ENCODE measurements around the gene FOXJ1.

The FOXJ1 gene

DNA sequence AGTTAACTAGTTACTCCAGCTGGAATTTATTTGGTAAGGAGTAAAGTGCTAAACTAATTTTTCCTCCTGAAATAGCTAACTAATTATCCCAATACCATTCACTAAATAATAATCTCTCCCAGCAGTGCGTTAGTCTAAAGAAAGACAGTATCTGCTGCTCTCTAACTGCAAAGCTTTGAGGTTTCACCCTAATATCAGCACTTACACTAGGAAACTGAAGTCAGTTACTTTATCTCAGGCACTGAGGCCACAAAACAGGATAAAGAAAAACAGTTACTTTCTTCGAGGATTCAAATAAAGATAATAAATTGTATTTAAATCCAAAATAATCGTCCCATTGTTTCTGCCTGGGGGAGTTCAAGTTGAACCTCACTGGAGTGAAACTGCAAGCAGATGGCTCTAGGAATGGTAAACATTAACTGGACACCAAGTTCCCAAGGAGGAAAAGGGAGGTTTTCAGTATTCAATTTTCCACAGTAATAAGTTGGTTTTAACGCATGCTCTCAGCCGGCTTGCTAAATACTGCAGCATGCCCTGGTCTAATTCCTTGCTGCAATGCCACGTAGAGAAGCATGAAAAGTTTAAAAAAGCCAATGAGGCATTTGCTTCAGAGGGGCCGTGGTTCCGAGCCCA is 20.0 kb upstream of the FOXJ1 start:
- no peak for DNase-seq

DNA sequence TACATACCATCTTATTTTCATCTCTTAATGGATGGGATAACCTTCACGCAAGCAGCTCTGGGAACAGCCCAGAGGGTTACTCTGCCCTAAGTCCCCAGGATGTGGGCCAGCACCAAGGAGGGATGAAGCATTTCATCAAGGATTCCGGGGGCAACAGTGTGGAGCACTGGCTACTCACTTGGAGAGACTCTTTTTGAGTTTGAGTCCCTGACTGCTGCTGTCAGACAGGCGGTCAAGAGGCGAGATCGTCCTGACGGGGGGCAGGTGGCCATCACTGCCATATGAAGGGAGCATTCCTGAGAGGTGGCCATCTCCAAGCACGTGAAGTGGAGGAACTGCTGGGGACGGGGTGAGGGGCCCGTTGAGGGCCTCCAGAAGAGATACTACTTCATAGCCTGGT is 18.1 kb upstream of the FOXJ1 start:
- no peak for DNase-seq

DNA sequence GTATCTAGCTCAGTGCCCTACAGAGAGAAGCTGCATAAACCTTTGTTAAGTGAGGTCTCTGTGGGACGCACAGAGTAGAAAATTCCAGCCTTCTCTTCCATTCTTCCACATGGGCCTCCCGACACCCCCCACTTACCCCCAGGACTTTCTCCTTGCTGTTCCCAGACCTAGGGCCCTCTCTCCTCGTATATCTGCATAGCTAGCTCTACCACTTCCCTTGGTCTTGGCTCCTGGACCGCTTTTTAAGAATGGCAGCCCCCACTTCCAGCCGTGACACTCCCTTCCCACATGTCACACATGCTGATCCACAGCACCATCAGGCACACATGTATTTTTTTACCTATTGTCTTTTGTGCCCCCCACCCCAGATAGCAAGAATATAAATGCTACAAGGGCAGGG is 16.7 kb upstream of the FOXJ1 start:
- DNase-seq = no peak

DNA sequence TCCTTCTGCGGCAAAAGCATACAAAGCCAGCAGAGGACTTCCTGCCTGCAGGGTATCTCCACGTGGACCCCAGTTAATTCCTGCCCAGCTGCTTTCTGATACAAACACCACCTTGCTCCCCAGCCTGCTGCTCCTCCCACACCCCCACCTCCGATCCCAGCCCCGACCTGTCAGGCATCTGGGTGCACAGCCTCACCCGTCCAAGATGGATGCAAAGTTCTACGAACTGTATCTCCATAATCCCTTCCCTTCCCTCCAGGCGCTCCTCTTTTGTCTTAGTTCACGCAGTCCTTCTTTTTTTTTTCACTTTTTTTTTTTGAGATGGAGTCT is 15.6 kb upstream of the FOXJ1 start:
- DNase-seq = no peak

DNA sequence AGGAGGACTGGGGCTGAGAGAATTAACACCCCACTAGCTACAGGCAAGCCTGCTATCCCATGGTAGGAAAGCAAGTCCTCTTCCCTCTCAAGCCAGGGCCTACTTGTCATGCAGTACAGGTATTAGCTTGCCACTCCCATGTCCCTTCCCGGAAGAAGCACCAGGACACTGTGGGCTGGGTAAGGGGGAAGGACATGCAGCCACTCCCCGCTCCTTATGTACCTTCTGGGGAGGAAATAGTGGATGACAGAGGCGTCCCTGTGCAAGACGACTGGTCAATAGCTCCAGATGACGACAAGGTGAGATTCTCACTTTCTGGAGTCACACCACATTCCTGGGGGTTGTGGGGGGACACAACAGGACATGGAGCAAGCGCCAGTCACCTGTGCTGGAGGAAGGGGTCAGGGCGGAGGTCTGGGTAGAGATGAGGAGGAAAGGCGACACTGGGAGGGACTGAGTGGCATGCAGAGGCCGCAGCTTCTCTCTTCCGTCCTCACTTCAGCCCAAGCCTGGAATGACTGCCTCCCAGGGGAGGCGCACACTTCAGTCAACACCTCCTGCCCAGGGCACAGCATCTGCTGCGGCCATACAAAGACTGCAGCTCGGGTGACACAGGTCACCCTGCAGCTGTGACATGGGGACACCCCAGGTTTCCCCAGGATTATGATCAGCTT is 15.1 kb upstream of the FOXJ1 start:
- no peak for DNase-seq

DNA sequence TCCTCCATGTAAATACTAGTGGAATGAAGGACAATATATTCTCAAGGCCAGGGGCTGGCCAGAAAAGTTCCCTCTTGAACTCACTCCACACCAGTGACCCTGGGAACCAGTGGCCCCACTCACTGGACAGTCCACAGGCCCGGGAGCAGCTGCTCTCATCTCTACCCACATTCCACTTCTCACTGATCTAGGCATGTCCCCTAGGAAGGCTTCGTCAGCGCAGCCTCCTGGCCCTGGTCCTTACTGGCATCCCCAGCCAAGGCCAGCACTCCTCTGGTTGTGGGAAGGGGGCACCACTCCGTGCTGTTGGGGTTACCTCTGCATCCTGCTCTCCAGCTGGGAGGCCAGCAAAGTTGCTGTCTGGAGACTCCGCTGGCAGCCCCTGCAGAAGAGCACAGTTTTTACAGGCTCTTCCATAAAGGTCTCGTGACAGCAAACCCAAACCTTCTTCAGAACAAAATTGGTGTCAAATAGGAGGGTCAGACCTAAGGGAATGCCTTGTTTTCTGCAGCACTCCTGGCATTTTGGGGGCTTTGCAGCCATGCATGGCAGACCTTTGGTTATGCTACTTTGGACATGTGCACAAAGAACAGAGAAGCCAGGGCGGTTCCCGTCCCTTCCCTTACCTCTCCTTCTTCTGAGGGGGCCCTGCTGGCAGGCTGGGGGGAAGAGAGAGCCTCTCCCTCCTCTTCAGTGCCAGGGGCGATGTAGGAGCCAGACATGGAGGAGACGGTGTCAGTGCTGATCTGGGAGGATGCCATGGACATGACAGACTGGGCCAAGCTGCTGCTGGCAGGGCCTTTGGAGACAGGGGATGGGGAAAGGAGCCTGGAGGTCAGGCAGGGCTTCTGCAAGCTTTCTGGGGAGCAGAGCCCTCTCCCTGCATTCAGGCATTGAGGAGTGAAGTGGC is 14.1 kb upstream of the FOXJ1 start:
- DNase-seq = no peak

DNA sequence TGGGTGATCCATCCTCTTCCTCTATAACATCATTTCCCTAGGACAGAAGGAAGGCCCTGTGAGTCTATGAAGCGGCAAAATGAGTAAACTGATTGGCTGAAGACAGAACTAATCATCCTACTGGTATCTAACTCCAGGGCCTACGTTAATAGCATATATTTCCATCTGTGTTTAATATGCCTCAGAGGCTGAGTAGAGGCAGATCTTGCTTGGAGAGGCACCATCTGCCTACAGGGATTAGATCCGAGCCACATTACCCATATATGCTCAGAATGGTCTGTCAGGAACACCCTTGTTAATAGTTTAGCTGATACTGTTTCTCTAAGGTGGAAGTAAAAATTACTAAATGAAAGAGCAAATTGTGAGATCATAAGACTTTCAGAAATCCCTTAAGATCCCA is 13.2 kb upstream of the FOXJ1 start:
- no peak for DNase-seq

GRCh38 chr17:76153640-76154039 is 12.6 kb upstream of the FOXJ1 start:
- DNase-seq = no peak

DNA sequence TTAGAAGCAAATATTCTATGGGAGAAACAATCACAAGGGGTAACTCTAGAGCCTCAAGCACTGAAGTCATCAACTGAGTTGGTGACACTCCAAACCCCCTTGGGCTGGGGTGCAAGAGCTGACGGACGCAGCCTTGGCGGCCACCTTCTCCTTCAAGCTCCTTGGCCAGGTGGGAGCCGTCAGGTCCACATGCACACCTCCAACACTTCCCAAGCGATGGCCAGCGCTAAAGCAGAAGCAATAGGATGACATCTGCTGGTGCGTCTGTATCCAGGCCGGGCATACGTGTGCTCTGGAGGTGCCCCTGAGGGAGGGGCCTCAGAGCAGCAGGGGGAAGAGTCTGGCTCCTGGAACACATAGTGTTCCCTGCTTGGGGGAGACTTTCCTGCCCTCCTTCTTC is 12.2 kb upstream of the FOXJ1 start:
- no peak for DNase-seq

DNA sequence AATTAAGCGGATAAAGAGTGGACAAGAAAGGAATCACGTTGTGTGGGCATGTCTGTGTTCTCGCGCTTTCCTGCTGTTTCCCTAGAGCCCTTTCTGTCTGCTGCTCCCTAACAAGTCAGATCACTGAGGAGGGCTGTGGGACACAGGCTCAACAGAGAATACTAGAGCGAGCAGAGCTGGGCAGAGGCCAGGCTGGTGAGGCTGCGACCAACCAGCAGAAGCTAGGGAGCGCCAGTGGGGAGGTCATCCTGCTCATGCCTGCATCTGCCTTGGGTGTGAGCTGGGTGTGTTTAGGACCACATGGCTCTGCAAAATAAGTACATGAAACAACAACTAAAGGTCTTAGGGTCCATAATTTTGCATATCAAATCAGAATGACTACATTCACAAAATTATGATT is 11.5 kb upstream of the FOXJ1 start:
- no peak for DNase-seq

DNA sequence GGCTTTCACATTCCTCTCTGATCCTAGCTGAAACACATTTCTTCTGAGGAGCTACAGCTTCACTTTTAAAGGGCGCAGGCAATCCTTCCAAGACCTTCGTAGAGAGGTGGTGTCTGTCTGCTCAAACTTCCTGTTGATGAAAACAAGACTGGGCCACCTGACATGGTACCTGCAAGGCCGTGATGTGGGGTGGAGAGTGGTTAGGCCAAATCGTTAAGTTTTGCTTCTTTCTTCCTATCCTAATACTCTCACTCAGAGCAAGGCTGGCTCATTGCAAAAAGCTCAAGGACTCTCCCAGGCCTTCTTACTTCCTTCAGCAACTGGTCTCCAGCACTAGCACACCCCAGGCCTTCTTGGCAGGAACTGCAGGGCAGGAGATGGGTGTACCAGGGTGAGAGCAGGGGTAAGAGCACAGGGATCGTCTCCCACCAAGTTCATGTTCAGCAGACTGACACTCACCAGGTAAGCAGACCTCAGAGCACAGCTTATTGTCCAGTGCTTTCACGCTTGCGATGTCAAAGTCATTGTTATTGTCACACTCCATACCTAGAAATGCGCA is 10.9 kb upstream of the FOXJ1 start:
- DNase-seq = no peak

- no peak for DNase-seq
Measured at GRCh38 chr17:76150712-76151622, 9.9 kb upstream of the FOXJ1 start.

DNA sequence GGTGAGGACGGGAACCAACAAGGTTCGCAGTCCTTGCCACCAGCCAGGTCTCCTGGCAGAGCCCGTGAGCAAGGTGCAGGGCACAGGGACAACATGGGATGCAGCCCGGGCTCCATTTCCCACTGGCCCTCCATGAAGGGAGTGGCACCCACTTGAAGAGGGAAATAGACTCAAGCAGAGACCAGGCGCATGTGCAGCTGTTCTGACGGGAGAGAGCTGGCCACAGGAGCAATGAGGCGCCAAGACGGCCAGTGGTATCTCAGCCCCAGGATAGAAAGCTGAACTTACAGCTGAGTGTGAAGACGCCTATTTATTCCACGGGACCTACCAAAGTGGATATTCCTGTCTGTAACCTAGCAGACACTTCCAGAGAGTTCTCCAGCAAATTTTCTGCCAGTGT is 8.2 kb upstream of the FOXJ1 start:
- no peak for DNase-seq

DNA sequence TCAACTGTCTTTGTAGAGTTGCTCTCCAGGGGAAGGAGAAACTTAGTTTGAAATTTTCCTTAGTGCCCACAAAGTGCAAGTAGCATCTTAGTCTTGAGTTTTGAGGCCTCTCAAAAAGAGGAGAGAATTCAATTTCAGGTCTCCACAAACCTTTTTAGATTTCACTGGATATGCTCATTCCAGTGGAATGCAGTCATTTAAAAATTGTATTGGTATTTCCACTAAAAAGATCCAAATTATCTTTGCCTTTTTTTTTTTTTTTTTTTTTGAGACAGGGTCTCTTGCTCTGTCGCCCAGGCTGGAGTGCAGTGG is 6.9 kb upstream of the FOXJ1 start:
- DNase-seq = no peak

- no peak for DNase-seq
Measured at GRCh38 chr17:76147211-76148014, 6.4 kb upstream of the FOXJ1 start.

- DNase-seq = no peak
Measured at GRCh38 chr17:76146053-76146851, 5.2 kb upstream of the FOXJ1 start.

GRCh38 chr17:76145231-76146052 is 4.4 kb upstream of the FOXJ1 start:
- DNase-seq = no peak

GRCh38 chr17:76142585-76143041 is 1.6 kb upstream of the FOXJ1 start:
- DNase-seq = no peak

GRCh38 chr17:76142039-76142584 is 1.1 kb upstream of the FOXJ1 start:
- DNase-seq = no peak

All from NCI-H510A (cell line).